Spinal cord (tissue), 10 donors: ENCODE measurements around the gene RNF220. TPM values are rescaled to one million over a fixed set of nuclear protein-coding genes. Genes with fewer than 3 reads are reported as not detected.

Source experiments
- DNase-seq, 6 donors: peaks; one replicate each; pipeline versions ENCODE4 v3.0.0 to v3.0.0-alpha.2; 2013 to 2015; ENCODE audit warnings: low spot score in 6 of 6, low read depth in 4 of 6
- H3K27ac ChIP-seq: one replicate; pipeline ENCODE4 v1.5.1; 2013; ENCODE audit warnings: low read depth, low read length, control low read depth
- H3K27me3 ChIP-seq: one replicate; pipeline ENCODE4 v1.6.1; 2013; ENCODE audit warnings: low read length; ENCODE audit not compliant: control insufficient read depth, insufficient read depth
- H3K36me3 ChIP-seq: one replicate; pipeline ENCODE4 v1.6.1; 2013; ENCODE audit warnings: low read length; ENCODE audit not compliant: control insufficient read depth, insufficient read depth
- H3K4me1 ChIP-seq: one replicate; pipeline ENCODE4 v1.6.1; 2013; ENCODE audit warnings: low read length; ENCODE audit not compliant: control insufficient read depth, insufficient read depth
- H3K4me3 ChIP-seq: one replicate; pipeline ENCODE4 v1.5.1; 2013; ENCODE audit warnings: low read depth, low read length, control low read depth
- H3K9me3 ChIP-seq: one replicate; pipeline ENCODE4 v1.6.1; 2013; ENCODE audit warnings: low read length; ENCODE audit not compliant: control insufficient read depth, insufficient read depth
- WGBS: methylation state at CpG from one replicate; pipeline ENCODE4 v1.1.5; 2013; ENCODE audit warnings: missing lambda C conversion rate; ENCODE audit not compliant: insufficient coverage; 5-methylcytosine and 5-hydroxymethylcytosine counted together
- polyA plus RNA-seq, 2 donors: library from polyadenylated mRNA; unstranded; fragments of 120-200 nt; gene quantifications; one replicate each; pipeline ENCODE4 v1.2.1, GENCODE V29; 2013; ENCODE audit not compliant: insufficient read length in 2 of 2
- total RNA-seq, 2 donors: library from RNA; depleted of rRNA in 1 of 2; stranded (reverse); fragments of 120-200 nt in 1 of 2; fragments of >200 nt in 1 of 2; gene quantifications; one replicate each; pipeline versions ENCODE4 v1.2.3 to v1.2.4, GENCODE V29; 2013 to 2014
- donor health status: healthy.

The RNF220 gene
- total and polyA plus RNA-seq, 4 donors = 43.0 to 123 (median 99.5) TPM

DNA sequence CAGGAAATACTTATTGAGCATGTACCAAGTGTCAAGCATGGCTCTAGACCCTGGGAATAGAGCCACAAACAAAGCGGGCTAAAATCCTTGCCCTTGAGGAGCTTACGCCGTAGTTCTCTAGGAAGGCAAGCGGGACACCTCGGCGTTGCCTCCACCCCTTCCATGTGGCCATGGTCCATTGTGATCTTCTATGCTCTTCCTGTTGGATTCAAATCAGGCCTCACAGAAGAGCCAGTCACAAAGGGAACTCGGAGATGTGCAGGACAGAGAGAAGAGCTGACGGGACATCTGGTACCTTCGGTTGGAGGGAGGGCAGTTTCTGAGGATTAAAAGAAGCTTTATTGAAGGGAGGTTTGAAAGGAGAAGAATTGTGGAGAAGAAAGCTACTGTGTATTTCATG is 139.9 kb downstream of the RNF220 start:
- WGBS = 77% methylated on average over 9 of the region's 9 CpGs
- H3K27ac ChIP-seq = no peak overlapping the region
- H3K9me3 ChIP-seq = no peaks in the 10 kb centered on the region
- H3K36me3 ChIP-seq = no peaks in the 10 kb centered on the region
- DNase-seq = no peak
- H3K27me3 ChIP-seq = peaks cover 44% of the 10 kb centered on the region
- H3K4me3 ChIP-seq = no peak overlapping the region
- H3K4me1 ChIP-seq = peaks cover 35% of the 10 kb centered on the region

GRCh38 chr1:44545961-44546360 is 140.9 kb downstream of the RNF220 start:
- Histone ChIP-seq H3K27ac (no peak overlapping the region), H3K36me3 (no peaks in the 10 kb centered on the region), H3K27me3 (peaks cover 40% of the 10 kb centered on the region), H3K9me3 (no peaks in the 10 kb centered on the region), H3K4me3 (no peak overlapping the region), H3K4me1 (peaks cover 32% of the 10 kb centered on the region)
- WGBS = 94% methylated on average over 6 of the region's 6 CpGs
- DNase-seq = no peak

- WGBS = 82% methylated on average over 5 of the region's 10 CpGs
- Histone ChIP-seq H3K4me3 (no peak overlapping the region), H3K9me3 (no peaks in the 10 kb centered on the region), H3K4me1 (peaks cover 32% of the 10 kb centered on the region), H3K27me3 (peaks cover 40% of the 10 kb centered on the region), H3K27ac (no peak overlapping the region), H3K36me3 (no peaks in the 10 kb centered on the region)
- DNase-seq = no peak
These were observed 141.5 kb downstream of the RNF220 start for GRCh38 chr1:44546403-44547053.

- DNase-seq = no peak
- Histone ChIP-seq H3K4me3 (no peak overlapping the region), H3K27me3 (peaks cover 40% of the 10 kb centered on the region), H3K36me3 (no peaks in the 10 kb centered on the region), H3K27ac (no peak overlapping the region), H3K4me1 (peaks cover 27% of the 10 kb centered on the region), H3K9me3 (no peaks in the 10 kb centered on the region)
- WGBS = 80% methylated on average over 6 of the region's 6 CpGs
These were observed 142.3 kb downstream of the RNF220 start for GRCh38 chr1:44547361-44547760.

- no peaks in the 10 kb centered on the region for H3K36me3 ChIP-seq
- H3K4me1 ChIP-seq = peaks cover 22% of the 10 kb centered on the region
- H3K4me3 ChIP-seq = no peak overlapping the region
- H3K27ac ChIP-seq = no peak overlapping the region
- 74% methylated on average over 8 of the region's 8 CpGs for WGBS
- H3K27me3 ChIP-seq = peaks cover 38% of the 10 kb centered on the region
- DNase-seq = no peak
- no peaks in the 10 kb centered on the region for H3K9me3 ChIP-seq
These were observed 142.8 kb downstream of the RNF220 start for GRCh38 chr1:44547837-44548236.

GRCh38 chr1:44549510-44549909 is 144.5 kb downstream of the RNF220 start:
- Histone ChIP-seq H3K27me3 (peaks cover 36% of the 10 kb centered on the region), H3K27ac (no peak overlapping the region), H3K36me3 (no peaks in the 10 kb centered on the region), H3K4me1 (peaks cover 9% of the 10 kb centered on the region), H3K4me3 (no peak overlapping the region), H3K9me3 (no peaks in the 10 kb centered on the region)
- DNase-seq = peak in 1 of 6 donors; percentile 51
- WGBS = 39% methylated on average over 2 of the region's 5 CpGs

GRCh38 chr1:44553127-44553758 is 148.2 kb downstream of the RNF220 start:
- no peak for DNase-seq
- Histone ChIP-seq H3K27me3 (peaks cover 13% of the 10 kb centered on the region), H3K9me3 (no peaks in the 10 kb centered on the region), H3K4me3 (no peak overlapping the region), H3K4me1 (peaks cover 5% of the 10 kb centered on the region), H3K36me3 (no peaks in the 10 kb centered on the region), H3K27ac (no peak overlapping the region)
- WGBS = 80% methylated on average over 1 of the region's 3 CpGs

GRCh38 chr1:44553771-44554170 is 148.7 kb downstream of the RNF220 start:
- Histone ChIP-seq H3K4me3 (no peak overlapping the region), H3K27ac (no peak overlapping the region), H3K36me3 (no peaks in the 10 kb centered on the region), H3K27me3 (peaks cover 13% of the 10 kb centered on the region), H3K9me3 (no peaks in the 10 kb centered on the region), H3K4me1 (peaks cover 5% of the 10 kb centered on the region)
- WGBS = 80% methylated on average over 5 of the region's 6 CpGs
- DNase-seq = no peak

- 75% methylated on average over 2 of the region's 2 CpGs for WGBS
- no peak overlapping the region for H3K27ac ChIP-seq
- no peaks in the 10 kb centered on the region for H3K36me3 ChIP-seq
- no peak for DNase-seq
- peaks cover 9% of the 10 kb centered on the region for H3K27me3 ChIP-seq
- H3K9me3 ChIP-seq = no peaks in the 10 kb centered on the region
- H3K4me3 ChIP-seq = no peak overlapping the region
- peaks cover 11% of the 10 kb centered on the region for H3K4me1 ChIP-seq
These were observed 149.7 kb downstream of the RNF220 start for GRCh38 chr1:44554706-44555105.

DNA sequence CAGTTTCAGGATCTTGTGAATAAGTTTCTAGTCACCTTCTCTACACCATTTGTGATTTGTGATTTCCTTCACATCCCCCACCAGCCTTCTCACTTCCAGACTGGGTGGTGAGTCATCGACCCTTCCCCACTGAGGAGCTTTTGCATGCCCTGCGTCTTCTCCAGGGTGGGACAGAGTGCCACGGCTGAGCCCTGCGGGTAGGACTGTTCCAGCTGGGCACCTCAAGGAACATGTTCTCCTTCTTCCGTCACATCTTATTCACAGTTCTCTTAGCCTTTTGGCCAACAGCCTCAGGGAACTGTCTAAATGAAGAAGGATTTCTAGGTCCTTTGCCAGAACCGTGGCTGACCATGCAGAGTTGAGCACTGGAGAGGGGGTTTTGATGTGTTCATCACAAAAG is 152.7 kb downstream of the RNF220 start:
- WGBS = 62% methylated on average over 3 of the region's 6 CpGs
- Histone ChIP-seq H3K4me1 (peaks cover 12% of the 10 kb centered on the region), H3K27ac (no peak overlapping the region), H3K4me3 (no peak overlapping the region), H3K9me3 (no peaks in the 10 kb centered on the region), H3K36me3 (no peaks in the 10 kb centered on the region), H3K27me3 (peaks cover 15% of the 10 kb centered on the region)
- peak in 2 of 6 donors; percentile 48 to 52 for DNase-seq
